Activated CD4-positive, CD25-positive, alpha-beta regulatory T cell (primary cell): ENCODE results near the gene MAP4K3.
"Not testable (repeated sequence)": the region's sequence is repeated elsewhere in the genome, so short reads cannot be mapped to it uniquely, and the experiment has no call there.

Source experiments
- DNase-seq, 4 experiments: peaks; one replicate each; lab custom pipeline; 2025; lab: John Stamatoyannopoulos, UW

Gene MAP4K3

GRCh38 chr2:39301352-39301751, 135.7 kb downstream of the MAP4K3 start:
- DNase-seq: no peak

DNA sequence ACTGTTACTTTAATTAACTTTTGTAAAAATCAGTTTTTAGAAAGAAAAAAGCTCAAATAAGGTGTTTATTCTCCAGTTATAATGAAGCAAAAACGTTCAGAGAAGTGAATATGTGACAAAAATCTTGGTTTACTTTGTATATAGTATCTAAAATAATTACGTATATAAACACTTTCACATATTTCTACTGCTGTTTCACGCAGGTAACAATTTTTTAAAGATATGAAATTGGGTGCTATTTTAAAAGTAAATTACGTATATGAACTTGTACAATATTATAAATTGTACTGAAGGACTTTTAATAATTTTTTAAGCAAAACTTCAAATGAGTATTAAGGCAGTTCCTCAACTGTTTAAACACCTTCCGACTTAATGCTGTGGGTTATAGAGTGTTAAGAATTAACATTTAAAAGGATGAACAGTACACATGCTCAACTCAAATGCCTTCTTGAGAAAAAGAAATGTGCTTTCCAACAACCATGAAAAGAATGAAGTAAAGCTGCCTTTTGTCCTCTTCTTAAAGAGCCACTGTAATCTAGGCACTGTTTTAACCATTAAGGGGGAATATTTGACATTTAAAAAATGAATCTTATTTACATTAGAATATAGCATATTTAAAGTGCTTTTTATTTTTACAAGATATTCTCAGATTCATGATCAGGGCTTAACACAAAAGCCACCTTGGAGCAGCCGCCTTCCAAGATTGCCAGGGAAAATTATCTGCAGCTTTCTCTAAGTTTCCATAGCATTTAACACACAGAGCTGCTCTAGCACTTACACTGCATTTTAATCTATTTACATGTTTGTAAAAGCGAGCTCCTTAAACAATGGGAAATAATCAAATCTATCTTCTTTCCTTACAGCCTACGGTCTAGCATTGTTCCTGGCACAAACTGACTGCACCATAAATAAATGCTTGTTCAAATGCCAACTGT, 136.8 kb downstream of the MAP4K3 start:
- DNase-seq: no peak

GRCh38 chr2:39290433-39290832, 146.7 kb downstream of the MAP4K3 start:
- DNase-seq: no peak

- DNase-seq: no peak
These were observed 147.5 kb downstream of the MAP4K3 start for GRCh38 chr2:39289609-39290008.

- DNase-seq: no peak
These were observed 153.5 kb downstream of the MAP4K3 start for GRCh38 chr2:39283561-39283960.

GRCh38 chr2:39281391-39281790, 155.7 kb downstream of the MAP4K3 start:
- DNase-seq: no peak

- no peak for DNase-seq
These were observed 162.1 kb downstream of the MAP4K3 start for GRCh38 chr2:39275016-39275415.

DNA sequence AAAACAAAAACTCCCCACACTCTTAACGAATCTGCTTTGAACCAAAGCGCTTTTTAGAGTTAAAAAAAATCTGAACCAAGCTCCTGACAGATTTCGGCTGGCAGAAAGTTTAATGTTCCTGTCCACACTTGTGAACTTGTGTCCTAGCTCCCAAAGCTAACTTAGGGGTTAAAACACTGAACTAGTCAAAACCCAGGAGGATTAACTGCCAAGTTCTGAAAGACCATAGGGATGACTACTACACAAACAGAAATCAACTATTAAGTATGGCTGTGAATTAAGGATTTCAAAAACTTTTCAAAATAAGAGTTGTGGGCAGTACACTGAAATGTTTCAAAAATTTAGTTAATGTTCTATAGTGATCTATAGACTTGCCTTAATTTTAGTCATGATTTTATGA, 167.1 kb downstream of the MAP4K3 start:
- no peak for DNase-seq

DNA sequence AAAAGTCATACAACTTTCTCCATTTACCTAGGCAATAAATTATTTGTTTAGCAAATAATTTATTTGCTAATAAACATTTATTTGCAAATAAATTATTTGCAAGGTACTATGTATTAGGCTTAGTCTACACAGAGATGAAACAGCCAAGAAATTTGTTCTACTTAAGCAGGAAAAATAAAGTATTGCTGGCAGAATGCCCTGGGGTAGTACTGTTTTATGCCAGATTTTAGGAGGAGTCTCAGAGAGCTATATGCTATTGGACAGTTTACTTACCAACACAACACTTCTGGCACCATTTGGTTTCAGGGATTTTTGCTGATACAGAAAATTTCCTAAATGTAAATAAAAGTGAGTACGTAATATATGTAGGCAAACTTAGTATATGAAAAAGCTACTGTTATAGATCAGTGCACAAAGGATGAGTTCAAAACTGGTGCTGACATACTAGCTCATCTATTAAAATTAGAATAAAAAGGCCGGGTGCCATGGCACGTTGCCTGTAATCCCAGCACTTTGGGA, 170.1 kb downstream of the MAP4K3 start:
- DNase-seq: no peak

- DNase-seq: no peak
These were observed 170.8 kb downstream of the MAP4K3 start for GRCh38 chr2:39266139-39266805.

GRCh38 chr2:39265315-39265714, 171.8 kb downstream of the MAP4K3 start:
- DNase-seq: no peak

DNA sequence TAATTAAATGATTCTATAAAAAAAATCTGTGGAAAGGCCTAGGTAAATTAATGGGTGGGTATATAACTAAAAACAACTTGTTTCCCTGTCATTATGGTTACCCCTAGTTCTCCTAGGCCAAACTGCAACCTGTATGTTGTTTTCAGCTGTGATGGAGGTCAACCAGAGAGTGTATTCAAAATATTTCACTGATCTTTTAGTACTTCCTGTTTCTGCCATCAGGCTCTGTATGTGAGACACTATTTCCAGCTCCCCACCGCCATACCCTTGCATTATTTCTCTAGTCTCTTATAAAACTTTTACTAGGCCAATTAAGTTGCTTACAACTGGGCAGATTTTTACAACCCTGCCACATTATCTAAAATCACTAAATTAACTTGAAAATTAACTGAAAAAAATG, 172.4 kb downstream of the MAP4K3 start:
- DNase-seq: no peak

GRCh38 chr2:39260087-39260486, 177.0 kb downstream of the MAP4K3 start:
- DNase-seq: no peak

DNA sequence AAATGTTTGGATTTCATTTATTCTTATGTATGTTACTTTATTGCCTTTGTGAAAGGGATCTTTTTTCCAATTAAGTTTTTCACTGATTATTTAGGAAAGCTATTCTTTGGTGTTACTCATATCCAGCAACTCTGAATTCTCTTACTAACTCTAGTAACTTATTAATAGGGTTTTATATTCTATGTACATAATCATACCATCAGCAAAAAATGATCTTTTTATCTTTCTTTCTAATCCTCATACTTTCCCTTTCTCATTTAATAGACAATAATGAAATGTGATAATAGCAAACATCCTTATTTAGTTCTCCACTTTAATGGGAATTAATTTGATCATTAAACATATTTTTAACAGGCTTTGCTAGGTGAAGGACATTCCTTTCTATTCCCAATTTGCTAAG, 181.0 kb downstream of the MAP4K3 start:
- DNase-seq: no peak

DNA sequence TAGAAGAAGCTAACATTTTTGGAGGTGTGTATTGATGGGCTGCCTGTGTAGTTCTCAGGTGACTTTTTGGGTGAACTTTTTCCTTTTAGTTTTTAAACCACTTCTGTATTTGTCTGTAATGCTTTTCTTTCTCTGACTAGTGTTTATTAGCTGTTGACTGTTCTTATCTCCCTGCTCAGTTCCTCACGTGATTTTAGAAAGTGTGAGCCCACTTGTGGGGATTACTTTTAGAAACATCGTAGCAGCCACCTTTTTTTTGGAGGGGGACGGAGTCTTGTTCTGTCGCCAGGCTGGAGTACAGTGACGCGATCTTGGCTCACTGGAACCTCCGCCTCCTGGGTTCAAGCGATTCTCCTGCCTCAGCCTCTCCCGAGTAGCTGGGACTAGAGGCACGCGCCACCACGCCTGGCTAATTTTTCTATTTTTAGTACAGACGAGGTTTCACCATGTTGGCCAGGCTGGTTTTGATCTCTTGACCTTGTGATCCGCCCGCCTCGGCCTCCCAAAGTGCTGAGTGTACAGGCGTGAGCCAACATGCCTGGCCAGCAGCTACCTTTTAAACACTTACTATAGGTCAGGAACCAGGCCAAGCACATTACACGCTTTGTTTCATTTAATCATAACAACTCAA, 184.1 kb downstream of the MAP4K3 start:
- no peak for DNase-seq

DNA sequence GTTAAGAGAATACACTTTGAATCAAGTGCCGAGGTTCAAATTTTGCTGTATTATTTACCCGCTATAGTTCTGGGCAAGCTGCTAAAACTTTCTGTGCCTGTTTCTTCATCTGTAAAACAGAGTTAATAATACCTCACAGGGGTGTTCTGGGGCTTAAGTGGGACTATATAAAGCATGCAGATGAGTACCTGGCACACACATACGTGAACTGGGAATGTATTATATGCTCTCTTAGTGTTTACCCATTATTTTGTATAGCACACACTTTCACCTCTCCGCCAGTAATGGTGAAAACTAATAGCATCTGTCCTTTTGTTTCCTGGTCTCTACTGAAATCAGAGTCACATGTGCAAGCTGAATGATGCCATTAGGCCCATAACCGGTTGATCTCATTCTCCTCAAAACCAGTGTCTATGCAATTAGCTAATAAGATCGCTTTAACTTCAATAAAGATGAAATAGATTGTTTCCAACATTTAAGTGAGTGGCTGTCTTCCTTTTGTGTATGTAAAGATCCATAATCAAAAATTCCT, 189.5 kb downstream of the MAP4K3 start:
- no peak for DNase-seq

GRCh38 chr2:39246382-39246980, 190.6 kb downstream of the MAP4K3 start:
- no peak for DNase-seq

DNA sequence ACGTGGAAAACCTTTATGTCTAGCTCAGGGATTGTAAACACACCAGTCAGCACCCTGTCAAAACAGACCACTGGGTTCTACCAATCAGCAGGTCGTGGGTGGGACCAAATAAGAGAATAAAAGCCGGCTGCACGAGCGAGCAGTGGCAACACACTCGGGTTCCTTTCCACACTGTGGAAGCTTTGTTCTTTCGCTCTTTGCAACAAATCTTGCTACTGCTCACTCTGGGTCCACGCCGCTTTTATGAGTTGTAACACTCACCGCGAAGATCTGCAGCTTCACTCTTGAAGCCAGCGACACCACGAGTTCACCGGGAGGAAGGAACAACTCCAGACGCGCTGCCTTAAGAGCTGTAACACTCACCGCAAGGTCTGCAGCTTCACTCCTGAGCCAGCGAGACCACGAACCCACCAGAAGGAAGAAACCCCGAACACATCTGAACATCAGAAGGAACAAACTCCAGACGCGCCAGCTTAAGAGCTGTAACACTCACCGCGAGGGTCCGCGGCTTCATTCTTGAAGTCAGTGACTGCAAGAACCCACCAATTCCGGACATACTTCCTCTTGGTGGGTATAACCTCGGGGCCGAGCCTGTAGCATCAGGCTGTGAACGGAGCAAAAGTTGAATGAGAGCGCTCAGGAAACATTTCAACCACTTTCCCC, 192.0 kb downstream of the MAP4K3 start:
- DNase-seq: peak in 1 of 4 experiments; percentile 21

DNA sequence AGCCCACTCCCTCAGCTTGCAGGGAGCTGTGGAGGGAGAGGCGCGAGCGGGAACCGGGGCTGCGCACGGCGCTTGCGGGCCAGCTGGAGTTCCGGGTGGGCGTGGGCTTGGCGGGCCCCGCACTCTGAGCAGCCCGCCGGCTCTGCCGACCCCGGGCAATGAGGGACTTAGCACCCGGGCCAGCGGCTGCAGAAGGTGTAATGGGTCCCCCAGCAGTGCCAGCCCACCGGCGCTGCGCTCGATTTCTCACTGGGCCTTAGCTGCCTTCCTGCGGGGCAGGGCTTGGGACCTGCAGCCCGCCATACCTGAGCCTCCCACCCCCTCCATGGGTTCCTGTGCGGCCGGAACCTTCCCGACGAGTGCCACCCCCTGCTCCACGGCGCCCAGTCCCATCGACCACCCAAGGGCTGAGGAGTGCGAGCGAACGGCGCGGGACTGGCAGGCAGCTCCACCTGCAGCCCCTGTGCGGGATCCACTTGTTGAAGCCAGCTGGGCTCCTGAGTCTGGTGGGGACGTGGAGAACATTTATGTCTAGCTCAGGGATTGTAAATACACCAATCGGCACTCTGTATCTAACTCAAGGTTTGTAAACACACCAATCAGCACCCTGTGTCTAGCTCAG, 192.7 kb downstream of the MAP4K3 start:
- DNase-seq: not testable (repeated sequence)

DNA sequence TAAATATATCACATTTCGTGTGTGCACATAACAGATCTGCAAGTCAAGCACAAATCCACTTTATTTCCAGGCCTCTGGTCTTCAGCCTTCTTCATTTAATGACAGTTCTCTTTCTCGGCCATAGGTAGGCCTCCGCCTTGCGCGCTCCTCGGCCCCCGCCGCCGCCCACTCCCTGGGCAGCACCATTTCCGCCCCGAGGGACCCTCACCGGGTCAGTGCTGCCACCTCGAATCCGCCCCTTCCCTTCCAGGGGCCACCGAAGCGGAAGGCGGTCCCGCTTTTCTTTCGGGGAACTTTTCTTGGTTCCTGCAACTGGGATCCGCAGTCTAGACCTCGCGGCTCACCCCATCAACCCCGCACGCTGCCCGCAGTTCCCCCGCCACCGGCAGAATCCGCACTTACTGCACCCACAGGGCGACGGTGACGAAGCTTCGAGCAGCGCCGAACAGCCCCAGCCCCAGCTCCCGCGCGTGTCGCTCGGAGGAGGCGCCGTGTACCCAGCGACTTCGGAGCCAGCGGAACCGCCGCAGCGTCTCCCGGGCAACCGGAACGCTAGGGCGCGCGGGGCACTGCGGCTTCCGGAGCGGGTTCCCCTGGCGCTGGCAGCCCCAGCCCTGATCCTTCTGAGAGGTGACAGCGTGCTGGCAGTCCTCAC, 193.5 kb downstream of the MAP4K3 start, which contains the start of gene CDKL4:
Gene CDKL4 (minus strand): TSS at position 502 of the 655 bp plus-strand sequence.
- peak in 1 of 4 experiments; percentile 4 for DNase-seq
